Stimulated activated CD8-positive, alpha-beta memory T cell treated with anti-CD3 and anti-CD28 coated beads, Interleukin-4, amount 100 ng/mL, for 1 hour (primary cell): ENCODE measurements around the gene IFI16.

Experiments
- DNase-seq, 2 donors: peaks; one replicate each; pipeline ENCODE4 v3.0.0-alpha.2; 2020; ENCODE audit warnings: low read depth in 2 of 2, low spot score in 1 of 2

Gene IFI16

GRCh38 chr1:159058751-159059150, 49.0 kb downstream of the IFI16 start:
- DNase-seq = no peak

DNA sequence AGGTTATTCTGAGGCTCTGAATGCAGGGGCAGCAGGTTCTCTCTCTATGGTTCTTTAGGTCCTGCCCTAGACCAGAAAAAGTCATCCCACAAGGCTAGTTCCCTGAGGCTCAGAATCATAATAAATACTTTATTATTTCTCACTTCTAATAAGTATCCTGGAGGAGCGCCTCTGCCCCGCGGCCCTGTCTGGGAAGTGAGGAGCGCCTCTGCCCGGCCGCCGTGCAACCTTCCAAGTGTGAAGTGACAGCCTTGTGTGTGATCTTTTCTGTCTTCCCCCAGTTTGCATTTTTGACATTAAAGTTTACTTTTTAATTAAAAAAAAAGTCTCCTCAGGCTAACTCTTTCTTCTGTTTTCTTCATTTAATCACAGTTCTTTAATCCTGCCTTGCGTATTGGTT, 55.4 kb downstream of the IFI16 start:
- DNase-seq = no peak

- no peak for DNase-seq
Observed at GRCh38 chr1:159066108-159066507, 56.4 kb downstream of the IFI16 start.

DNA sequence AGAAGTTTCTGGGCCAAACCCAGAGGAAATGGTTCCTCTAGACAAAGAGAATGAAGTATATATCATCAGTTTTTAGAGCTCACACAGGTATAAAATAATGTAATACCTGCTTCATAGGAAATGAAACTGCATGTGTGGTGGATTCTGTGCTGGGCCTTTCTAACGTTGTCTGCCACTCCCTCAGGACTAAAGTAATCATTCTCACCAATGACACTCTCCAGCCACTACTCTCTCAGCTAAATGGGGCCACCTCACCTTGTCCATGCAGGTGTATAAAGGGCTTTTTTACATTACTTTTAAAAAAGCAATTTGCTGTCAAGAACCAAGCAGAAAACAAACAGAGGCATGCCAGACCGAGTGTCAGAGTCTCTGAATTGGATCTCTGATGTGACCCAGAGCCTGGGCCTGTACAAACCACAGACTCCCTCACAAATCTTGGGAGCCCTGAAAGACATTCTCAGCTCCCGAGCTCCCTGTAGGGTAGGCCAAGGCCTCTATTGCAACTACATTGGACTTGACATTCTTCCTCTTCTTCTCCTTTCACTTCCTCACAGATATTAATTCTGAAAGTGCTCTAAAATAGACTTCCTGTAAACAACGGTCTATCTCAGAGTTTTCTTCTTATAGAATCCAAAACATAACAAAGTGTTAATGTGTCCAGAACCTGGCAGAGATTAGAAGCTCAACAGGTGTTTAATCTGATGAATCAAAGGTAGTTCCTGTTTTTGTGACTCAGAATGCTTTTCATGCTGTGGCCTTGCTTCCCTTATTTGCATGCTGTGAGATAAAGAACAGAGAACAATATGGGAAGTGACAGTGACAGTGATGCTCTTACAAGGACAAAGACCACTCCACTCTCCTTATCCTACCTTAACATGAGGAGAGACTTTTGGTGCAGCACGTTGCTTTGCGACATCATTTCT, 58.3 kb downstream of the IFI16 start:
- no peak for DNase-seq

- no peak for DNase-seq
Observed at GRCh38 chr1:159068886-159069285, 59.2 kb downstream of the IFI16 start.

- no peak for DNase-seq
Observed at GRCh38 chr1:159071970-159072582, 62.4 kb downstream of the IFI16 start.

DNA sequence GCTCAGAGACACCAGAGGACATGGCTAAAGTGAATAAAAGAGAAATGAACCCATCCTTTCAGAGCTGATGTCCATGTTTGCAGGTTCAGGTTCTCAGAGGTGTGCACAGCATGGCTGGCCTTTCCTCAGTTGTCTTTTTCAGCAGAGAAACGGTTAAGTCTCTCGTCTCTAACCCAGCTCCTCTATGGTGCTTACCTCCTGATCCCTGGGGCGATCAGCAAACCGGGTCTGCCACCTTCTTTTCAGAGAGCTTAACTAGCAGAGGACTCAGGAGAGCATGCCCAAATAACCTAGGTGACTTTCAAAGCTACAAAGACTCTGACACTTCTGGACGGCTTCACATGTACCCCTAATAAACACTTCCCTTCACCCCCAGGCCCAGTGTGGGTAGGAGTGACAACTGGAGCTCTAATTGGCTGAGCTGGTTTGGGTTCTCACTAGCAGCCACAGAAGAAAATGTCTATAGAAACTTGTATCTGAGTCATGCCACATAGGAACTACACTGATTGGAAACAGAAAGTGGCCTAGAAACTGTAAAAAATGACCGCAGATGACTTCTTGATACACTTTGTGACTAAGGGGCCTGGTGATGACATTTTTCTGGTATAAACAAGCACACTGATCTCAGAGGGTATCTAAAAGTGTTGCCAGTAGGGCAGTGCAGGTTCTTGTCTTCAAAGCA, 66.9 kb downstream of the IFI16 start, which contains the start of gene AIM2:
Gene AIM2, minus strand, starts transcription at position 329 of the 682 bp plus-strand sequence. CDS start 3,267 bp downstream, outside the sequence.
- DNase-seq = peak in 1 of 2 donors; percentile 12

- peak; percentile 57 to 88 for DNase-seq
Observed at GRCh38 chr1:159077120-159077961, 67.6 kb downstream of the IFI16 start.

DNA sequence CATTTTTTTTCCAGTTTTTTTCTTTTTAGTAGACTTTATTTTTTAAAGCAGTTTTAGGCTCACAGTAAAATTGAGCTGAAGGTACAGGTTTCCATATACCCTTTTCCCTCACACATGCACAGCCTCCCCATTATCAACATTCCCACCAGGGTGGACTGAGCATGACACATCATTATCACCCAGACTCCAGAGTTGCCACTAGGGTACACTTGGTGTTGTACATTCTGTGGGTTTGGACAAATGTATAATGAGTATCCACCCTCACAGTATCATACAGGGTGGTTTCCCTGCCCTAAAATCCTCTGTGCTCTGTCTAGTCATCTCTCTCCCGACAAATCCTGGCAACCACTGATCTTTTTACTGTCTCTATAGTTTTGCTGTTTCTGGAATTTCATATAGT, 69.8 kb downstream of the IFI16 start:
- no peak for DNase-seq

DNA sequence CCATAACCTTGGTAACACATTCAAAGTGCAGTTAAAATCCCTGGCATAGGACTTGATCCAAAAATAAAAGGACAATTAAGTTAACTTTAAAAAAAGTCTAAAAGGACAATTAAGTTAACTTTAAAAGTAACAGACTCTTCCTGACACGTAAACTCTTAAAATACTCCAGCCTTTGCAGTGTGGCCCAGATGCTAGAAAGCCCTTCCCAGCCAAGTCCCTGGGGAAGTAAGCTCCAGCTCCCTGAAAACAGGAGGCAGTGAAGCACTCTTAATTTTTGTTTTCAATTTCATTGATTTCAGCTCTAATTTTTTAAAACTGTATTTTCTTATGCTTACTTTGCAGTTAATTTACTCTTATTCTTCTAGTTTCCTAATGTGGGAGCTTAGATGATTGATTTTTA, 71.9 kb downstream of the IFI16 start:
- DNase-seq = no peak

- DNase-seq = no peak
Observed at GRCh38 chr1:159083013-159083412, 73.3 kb downstream of the IFI16 start.

- DNase-seq = no peak
Observed at GRCh38 chr1:159084152-159084551, 74.4 kb downstream of the IFI16 start.

GRCh38 chr1:159084867-159085266, 75.2 kb downstream of the IFI16 start:
- DNase-seq = no peak

- DNase-seq = no peak
Observed at GRCh38 chr1:159088050-159088449, 78.3 kb downstream of the IFI16 start.

DNA sequence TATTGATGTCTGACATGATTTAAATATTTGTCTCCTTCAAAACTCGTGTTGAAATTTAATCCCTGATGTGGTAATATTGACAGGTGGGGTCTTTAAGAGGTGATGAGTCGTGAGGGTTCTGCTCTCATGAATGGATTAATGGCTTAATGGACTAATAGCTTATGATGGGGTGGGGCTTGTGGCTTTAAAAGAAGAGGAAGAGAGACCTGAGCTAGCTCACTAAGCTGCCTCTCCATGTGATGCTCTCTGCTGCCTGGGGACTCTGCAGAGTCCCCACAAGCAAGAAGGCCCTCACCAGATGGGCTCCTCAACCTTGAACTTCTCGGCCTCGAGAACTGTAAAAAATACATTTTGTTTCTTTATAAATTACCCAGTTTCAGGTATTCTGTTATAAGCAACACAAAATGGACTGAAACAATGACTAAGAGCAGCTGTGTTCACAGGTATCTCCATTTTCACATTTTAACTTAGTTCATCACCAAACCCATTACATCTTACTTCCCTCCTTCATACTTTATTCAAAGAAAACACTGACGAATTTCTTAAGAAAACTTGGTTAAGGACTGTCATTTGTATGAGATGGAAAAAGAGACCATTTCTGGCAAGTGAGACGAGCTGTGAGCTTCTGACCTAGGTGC, 79.0 kb downstream of the IFI16 start:
- no peak for DNase-seq

GRCh38 chr1:159089184-159089791, 79.6 kb downstream of the IFI16 start:
- DNase-seq = no peak

DNA sequence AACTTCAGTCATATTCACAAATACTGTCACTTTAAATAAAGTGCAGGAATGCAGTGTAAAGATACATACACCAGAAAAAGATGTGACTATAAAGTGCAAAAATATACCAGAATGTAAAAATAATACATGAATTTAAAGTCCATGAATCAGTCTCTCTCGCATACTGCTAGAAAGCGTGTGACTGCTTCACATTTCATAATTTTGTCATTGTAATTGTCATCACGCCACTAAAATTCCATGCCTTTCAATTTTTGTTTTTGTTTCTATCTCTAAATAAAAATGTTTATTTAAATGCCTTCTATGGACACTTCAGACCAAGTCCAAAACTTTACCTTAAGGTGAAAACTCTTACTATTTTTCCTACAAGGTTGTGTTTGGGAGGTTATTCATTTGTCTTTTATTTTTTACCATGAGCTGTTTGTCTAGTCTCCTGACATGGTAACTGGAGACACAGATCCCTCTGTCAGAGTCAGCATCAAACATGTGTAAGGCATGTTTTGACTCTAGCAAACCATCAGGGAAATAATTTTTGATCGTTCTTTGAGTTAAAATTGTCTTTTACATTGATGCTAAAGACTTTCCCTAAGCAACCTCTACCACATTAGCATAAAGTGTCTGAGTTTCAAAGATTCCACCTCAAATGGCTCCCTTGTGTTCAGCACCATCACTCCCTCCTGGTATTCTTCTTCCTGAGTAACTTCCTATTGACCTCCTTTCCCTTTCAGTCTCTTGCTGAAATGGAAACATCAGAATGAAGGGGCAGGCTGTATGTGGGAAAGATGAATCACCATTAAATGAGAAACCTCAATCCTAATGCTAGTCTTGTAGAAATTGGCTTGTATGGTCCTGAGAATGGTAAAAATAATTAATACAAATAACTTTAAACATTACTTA, 80.8 kb downstream of the IFI16 start:
- no peak for DNase-seq

DNA sequence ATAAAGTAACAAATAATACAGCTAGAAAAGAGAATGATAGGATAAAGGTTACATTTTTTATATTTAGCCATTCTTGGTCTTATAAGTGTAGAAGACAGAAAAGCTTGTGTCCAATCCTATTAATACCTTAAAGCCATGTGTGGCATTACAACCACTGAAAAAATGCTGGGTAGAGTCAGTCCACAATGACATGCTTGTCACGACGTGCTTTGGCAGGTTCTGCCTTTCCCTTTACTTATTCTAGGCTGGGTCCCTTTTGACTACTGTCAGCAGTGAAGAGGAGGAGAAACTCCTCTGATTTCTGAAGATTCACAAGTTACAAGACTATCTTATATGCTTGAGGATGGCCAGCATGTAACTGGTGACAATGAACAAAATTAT, 81.5 kb downstream of the IFI16 start:
- DNase-seq = no peak

- DNase-seq = no peak
Observed at GRCh38 chr1:159091607-159092031, 81.9 kb downstream of the IFI16 start.
